ENCODE data around the gene DOK3.

The DOK3 gene, protein sequence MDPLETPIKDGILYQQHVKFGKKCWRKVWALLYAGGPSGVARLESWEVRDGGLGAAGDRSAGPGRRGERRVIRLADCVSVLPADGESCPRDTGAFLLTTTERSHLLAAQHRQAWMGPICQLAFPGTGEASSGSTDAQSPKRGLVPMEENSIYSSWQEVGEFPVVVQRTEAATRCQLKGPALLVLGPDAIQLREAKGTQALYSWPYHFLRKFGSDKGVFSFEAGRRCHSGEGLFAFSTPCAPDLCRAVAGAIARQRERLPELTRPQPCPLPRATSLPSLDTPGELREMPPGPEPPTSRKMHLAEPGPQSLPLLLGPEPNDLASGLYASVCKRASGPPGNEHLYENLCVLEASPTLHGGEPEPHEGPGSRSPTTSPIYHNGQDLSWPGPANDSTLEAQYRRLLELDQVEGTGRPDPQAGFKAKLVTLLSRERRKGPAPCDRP

DNA sequence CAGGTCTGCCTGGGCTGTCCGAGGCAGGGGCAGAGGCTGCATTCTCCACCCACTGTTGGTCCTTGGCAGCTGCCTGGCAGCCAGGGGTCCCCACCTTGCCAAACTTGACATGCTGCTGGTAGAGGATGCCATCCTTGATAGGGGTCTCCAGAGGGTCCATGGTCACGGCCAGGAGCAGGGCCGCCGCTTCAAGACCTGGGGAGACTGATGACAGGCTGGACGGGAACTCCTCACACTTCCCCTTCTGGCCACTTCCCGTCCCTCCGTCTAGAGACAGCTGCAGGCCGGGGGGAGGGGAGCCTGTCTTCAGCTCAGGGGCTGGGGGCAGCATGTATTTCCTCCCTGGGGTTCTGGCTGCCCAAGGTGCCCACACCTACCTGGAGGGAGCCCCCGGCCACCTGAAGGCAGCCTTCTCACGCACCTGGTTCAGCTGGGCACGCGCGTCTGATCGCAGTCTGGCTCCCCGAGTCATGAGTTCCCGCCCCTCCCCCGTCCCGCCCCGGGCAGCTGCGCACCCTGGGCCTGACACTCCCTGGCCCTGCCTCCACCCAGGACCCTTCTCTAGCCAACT is at the start of gene DOK3:
Gene DOK3, minus strand, starts transcription at position 446 of the 571 bp plus-strand sequence. Its CDS starts 286 bp downstream, at position 160.
- DNase-seq: no peak

DNA sequence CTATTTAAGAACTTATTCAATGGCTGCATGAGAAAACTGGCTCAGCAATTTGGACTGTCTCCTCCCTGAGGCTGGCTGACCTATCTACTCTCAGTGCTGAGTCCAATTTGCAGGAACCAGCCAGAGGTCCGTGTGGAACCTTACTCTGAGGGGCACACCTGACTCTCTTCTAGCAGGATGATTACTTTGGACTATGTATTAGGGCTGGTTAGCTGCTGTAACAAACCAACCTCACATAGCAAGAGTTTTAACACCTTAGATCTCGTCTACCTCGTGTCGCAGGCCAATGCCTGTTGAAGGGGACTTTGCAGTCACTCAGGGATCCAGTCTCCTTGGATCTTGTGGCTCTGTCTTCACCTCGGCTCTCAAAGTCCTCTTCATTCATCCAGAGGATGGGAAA is 48.2 kb upstream of the DOK3 start:
- no peak for DNase-seq

DNA sequence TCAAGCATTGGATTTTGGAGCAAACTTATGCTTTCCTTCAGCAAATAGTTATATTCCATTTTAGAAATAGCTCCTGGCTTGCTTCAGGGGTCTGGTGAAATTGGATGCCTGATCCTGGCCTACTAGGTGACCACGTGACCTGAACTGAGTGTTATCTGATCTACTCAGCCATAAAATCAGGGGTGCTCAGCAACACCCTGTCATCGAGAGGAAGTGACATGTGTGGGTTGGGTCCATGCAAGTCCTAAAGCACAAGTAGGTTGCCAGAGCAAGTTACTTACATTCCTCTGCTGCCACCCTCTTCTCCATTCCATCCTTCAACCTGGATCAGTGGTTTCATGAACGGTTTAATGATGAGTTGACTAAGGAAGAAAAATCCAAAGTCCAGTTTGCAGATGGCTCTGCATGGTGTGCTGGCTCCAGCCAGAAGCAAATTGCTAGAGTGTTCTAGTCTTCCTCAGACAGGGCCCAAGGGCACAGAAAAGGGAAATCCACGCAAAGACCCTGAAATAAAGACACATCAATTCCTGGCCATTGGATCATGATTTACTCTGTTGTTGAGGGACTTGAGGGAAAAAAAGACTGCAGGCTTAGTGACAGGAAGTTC is 47.5 kb upstream of the DOK3 start:
- DNase-seq: no peak

DNA sequence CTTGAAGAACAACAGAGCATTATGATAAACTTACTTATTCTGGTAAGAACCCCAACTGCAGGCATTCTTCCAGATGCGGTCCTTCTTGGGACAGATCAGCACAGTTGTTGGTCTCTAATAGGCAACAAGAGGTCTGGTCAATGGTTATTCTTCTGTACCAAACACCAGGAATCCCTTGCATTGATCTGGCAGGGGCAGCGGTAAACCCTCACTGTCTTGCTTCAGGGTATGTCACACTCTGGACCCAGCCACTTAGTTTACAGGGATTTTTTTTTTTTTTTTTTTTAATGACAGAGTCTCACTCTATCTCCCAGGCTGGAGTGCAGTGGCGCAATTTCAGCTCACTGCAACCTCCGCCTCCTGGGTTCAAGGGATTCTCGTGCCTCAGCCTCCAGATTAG is 46.0 kb upstream of the DOK3 start:
- DNase-seq: no peak

DNA sequence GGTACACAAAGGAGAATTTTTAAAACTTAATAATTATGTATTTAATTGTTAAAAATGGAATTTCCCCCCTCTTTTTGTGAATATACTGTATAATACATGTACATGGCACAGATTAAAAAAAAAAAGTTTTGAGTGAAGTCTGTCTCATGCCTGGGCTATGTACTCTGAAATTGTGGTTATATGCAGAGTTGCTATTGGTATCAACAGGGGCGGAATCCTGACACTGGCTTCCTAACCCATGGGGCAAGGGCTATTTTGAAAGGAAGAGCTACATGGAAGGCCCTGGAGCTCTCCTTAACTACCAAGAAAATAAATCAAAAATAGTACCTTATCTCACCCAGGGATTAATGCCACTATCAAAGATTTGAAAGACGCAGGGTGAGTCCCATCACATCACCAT is 45.6 kb upstream of the DOK3 start:
- no peak for DNase-seq

DNA sequence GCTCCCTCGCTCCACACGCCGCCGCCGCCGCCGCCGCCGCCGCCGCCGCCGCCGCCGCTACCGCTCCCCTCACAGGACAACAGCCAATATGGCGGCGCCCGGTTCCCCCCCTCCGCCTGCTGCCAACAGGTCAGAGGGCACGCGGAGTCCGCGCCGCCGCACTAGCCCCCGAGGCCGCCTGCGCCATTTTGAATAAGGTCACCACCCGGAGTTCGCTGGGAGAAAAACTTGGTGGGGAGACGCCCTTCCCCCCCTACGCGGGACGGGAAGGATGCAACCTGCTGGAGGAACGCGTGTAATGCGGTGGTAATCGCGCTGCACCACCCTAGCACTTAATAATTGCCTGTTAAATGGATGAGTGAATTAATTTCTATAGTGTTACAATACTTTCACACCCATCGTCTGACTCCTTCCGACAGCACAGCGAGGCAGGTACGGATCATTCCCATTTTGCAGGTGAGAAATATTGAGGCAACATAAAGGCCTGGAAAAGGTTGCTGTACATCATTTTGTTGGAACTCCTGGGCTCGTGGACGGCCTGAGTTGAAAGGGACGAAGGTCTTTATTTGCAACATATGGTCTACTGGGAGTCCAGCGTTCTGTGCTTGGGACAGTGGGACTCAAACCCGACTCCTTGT is 45.0 kb upstream of the DOK3 start, which contains the start of gene FAM193B:
Gene FAM193B, minus strand, starts transcription at position 90 of the 638 bp plus-strand sequence. CDS start 105 bp downstream, outside the sequence.
- DNase-seq: peak; percentile 72

DNA sequence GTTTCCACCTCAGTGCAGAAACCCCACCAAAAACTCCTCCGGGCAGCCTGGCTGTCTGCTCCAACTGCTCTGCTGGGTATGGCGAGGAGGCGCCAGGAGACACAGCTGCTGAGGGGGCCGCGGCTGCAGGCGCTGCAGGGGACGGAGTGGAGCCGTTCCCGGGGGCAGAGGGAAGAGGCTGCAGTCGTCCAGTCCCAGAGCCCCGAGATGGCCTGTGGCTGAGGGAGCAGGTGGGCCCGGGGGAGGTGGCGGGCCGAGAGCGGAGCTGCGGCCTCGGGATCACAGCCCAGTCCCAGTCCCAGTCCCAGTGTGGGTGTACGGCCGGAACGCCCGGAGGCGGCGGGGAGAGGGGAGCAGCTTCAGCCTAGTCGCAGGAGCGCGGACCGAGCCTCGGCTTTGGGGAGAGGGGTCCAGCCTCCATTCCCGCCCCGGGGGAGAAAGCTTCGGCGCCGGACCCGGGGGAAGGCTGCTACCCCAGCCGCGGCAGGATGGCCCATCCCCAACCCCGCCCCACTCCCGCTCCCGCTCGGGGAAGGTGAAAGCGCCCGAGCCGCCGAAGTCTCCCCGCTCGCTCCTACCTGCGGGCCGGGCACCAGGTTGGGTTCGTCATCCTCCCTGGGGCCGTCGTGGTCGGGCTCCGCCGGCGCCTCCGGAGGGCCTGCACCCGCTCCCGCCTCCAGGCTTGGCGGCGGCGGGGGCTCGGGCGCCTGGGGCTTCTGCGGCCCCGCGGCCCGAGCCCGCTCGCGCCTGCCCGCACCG is 44.2 kb upstream of the DOK3 start:
- DNase-seq: no peak

DNA sequence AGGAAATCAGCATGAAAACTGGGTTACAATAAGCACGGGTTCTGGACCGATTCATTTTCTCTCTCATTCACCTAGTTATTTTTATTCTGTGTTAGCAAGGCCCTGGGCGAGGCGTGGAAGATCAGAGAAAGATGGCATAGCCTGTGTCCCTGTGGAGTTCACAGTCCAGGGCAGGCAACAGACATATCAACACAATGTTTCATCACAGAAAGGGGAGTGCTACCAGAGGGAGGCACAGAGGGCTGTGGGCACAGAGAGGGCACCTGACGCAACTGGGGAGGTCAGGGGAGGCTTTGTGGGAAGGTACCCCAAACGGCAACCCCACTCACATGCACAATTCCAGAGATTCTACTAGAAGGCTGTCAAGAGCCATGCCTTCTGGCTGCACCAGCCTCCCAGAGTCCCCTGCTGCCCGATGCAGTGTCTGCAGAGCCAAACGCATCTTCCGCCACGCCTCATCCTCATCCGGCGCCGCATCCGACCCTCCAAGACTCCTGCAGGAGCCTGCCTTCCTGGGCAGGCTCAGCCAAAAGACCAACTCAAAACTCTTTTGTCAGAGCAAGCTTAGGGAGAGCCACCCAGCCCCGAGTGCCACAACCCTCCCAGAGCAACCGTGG is 43.3 kb upstream of the DOK3 start:
- DNase-seq: no peak

DNA sequence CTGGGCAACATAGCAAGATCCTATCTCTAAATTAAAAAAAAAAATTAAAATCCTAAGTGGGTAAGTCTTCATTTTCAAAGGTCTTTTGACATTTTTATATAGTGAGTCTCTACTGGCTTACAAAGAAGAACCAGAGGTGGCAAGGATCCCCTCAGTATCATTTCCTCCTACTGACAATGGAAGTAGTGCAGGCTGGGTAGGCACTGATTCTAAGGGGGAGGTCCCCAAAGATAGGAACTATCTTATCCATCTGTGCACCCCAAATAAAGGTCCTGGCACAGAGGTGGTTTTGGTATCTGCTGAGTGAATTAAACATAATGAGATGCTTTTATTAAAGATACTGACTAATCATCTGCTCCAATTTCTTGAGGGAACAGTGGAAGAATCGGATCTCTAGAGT is 40.5 kb upstream of the DOK3 start:
- no peak for DNase-seq

DNA sequence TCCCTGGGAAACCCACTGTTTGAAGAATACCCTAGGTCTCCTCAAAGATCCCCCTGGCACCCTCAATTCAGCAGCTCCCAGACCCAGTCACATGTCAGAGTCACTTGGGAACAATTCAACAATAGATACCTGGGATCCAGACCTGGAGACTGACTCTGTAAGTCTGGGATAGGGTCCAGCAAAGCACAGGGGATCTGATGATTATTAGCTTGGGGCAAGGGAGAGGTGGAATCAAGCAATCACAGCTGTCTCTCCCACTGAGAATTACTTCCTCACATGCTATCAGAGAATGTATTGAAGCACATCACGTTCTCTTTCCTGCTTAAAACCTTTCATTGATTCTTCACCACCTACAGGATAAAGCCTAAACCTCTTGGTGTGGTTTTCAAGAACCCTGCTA is 38.9 kb upstream of the DOK3 start:
- DNase-seq: no peak

DNA sequence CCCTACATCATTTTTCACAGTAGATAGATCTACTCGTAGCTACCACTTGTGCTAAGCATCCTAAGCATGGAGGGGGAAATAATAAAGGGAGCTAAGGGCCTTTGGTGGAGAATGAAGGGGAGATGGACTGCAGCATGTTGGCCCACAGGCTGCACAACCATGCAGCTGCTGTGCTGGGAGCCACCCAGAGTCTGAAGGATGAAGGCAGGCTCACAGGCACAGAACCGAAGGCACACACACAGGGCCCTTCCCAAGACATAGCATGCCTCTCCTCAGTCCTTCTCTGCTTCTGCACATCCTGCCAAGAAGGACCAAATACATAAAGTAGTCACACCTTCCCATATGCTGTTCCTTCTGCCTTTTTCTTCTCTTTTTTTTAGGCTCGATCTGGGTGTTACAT is 38.1 kb upstream of the DOK3 start:
- DNase-seq: no peak

DNA sequence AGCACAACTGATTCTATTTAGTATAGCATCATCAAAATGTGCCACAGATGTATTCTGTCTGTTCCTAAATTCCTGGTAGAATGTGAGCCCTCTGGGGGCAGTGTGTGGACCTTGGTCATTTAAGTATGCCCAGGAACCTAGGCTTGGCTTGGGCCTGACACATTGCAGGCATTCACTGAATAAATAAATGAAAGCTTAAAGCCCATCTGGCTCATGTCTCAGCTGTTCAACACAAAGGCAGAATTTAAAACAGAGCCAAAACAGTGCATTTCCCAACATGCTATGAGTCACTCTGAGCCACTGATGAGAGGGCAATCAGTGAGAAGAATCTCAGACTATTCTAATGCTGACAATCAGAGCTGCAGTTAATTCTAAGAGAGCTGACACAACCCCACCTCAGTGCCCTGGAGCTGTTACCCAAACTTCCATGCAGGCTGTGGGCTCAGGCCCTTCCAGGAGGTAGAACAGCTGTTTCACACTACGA is 36.7 kb upstream of the DOK3 start:
- DNase-seq: peak; percentile 32

DNA sequence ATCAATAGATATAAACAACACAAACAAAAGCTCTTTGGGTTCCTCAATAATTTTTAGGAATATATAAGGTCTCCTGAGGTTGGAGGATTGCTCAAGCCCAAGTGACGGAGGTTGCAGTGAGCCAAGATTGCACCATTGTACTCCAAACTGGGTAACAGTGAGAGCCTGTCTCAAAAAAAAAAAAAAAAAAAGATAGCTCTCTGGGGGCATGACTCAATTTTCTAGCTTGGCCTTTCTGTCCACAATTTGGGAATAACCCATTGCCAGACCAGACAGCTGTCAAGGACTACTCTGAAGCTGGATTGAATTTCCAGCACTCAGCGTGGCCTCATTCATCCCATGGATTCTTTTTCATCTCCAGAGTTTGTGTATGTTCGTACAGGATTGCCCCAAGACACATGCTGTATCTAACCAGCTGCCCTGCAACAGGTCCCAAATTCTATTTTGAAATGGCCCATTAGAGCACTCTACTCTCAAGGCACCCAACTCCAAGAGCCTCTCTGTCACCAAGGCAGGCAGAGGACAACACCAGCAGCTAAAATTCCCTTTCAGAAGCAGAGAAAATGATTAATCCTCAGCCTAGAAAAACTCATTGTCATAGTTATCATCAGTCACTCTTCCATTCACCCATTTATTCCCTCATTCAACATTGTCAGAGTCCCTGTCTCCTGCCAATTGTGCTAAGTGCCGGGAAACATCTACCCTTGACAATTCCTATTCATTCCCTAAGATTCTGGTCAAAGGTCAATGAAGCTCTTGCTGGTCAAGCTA is 36.0 kb upstream of the DOK3 start:
- DNase-seq: no peak

DNA sequence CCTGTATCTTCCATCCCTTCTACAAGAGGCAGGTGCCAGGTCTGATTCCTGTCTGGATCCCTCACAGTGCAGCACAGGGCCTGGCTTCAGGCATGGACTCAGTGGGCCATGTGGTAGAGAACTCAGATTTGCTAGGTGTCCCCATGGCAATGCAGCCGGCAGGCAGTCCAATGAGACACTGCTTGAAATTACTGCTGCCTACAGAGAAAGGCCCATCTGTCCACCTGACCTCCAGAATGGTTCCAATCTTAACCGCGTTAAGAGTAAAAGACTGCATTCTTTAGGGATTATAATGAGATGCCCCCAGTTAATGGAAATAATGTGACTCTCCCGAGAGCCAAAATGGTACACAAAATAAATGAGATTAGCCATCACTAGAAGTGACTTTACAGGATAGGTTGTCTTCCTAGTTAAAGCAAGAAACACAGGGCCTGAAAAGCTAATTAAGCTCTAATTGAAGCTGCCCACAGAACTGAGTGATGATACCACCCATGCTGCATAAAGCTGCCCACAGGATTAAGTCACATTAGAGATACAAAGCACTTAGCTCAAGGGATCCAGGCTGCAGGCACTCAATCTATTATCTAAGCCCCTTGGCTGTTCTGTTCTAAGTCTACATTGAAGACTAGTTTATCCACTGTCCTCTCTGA is 33.3 kb upstream of the DOK3 start:
- no peak for DNase-seq

DNA sequence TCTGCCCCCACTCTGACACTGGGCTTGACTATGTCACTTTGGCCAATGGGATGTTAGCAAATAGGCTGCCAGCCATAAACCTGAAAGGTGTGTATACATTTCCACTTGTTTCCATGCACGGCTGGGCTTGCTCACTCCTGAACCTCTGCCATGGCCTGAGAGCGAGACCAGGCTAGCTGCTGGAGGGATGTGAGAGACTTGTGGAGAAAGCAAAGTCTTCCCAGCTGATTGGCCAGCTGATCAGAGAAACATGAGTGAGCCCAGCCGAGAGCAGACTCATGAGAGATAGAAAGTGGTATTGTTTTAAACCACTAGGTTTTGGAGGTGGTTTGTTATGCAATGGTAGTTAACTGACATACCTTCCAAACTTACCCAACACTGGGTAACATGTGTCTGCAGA is 30.8 kb upstream of the DOK3 start:
- DNase-seq: no peak

DNA sequence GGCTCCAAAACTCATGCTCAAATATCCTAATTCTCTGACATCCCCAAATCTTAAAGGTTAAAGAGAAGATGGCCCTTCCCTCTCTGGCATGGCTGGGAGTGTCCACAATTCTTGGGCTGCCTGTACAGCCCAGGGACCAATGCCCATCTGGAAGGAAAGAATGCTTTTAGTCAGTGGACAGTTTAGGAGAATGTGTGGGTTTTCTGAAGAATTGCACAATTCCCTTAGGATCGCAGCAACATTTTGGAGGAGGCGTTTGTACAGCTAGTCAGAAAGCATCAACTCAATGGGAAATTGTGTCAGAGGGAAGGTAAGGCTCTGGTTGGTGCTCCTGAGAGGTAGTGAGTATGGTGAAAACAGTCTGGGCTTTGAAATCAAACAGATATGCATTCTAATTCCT is 29.8 kb upstream of the DOK3 start:
- DNase-seq: no peak

DNA sequence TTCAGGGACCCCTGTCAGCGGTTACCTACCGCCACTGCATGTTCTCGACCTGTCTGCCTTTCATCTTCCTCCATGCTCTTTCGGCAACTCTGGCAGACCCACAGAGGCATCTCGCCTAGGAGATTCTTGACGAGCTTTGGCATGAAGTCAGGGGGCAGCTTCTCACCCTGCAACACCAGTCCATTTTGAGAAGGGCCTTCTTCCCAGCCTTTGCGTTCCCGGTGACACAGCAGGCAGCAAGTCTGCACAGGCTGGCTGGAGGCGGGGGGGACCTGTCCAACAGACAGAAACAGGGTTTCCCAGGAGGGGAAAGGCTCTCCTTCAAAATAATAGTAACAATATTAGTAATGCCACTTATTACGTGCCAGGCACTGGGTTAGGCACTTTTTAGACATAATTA is 29.2 kb upstream of the DOK3 start:
- DNase-seq: no peak

DNA sequence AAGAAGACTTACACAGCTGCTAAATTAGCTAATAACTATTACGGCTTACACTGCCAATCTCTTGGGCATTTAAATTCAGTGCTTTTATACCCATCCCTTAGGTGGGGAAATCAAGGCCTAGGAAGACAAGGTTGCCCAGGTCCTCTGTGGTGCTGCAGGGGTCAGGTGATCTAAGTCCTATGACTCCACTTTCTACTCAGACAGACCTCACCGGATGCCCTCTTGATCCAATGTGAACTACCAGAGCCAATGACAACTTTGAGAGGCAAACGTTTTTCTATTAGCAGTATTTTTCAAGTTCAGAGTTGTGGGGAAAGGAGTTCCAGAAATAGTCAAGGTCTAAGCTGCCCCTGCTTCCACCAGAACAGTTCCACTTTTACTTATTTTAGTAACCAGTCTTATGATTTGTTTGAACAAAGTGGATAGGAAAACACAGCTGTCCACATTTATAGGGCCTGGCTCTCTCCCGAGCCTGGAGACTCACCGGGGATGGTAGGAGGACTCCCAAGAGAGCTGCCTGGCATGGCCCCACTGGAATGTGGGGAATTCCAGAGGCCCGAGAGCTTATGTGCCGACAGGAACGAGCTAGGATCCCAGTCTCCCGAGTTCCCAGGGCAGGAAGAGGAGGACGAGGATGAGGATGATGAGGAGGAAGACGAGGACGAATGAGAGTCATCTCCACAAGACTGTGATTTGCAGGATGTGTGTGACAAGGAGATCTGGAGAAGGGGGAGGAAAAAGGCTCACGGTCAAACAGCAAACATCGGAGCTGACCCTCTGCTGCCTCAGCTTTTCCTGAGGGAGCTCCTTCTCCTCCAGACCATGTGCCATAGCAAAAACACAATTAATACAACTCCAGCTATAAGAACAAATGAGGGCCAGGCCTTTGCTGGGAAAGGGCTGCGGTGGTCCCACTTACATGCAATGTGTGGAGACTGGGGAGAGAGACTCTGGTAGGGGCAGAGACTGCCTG is 28.0 kb upstream of the DOK3 start:
- DNase-seq: no peak

DNA sequence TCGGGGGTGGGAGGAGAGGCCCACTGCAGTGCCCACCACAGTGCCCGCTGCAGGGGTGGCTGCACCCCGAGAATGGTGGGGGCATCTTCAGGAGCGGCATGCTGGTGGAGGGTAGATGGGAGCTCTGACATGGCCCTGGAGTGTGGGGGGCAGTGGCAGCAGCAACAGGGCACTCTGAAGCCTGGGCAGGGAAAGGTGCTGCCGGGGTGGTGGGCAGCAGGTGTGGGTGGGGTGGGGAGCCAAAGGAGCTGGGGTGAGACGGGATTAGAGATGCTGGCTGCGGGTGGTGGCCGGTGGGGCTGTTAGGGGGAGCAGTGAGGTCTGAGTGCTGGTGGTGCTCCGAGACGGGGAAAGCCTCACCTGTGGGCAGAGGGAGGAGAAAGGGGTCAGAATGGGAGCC is 26.8 kb upstream of the DOK3 start:
- no peak for DNase-seq

DNA sequence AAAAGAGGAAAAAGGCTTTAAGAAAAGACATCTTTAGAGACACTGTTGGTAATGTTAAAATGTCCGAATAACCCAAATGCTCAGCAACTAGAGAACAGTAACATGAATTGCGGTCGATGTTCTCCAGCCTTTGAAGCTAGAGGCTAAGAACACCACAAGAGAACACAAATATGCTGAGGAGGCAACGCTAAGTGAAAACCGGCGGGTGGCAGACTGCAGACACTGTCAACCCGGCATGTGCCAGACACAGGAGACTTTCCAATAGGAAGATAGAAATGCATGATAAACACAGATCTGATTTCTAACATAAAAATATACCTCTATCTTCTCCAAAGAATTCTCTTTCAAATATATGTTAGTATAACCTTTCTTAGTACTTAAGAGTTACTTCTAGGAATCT is 25.5 kb upstream of the DOK3 start:
- no peak for DNase-seq

All from NCI-H1694 (cell line).